Progenitor cell of endocrine pancreas (in vitro differentiated cells): ENCODE data around the gene ATF2. TPM values are rescaled to one million over a fixed set of nuclear protein-coding genes. Genes with fewer than 3 reads are reported as not detected.

Source experiments
- DNase-seq: peaks from one replicate; pipeline ENCODE4 v3.0.0; 2021; ENCODE audit warnings: low spot score; ENCODE audit not compliant: unreplicated experiment
- H3K27ac Mint-ChIP-seq: 2 replicates; pipeline ENCODE4 v1.8.0; 2021; ENCODE audit warnings: mild to moderate bottlenecking, moderate library complexity, mixed read lengths
- H3K27me3 Mint-ChIP-seq: 2 replicates; pipeline ENCODE4 v1.8.0; 2021; ENCODE audit warnings: mixed read lengths
- H3K36me3 Mint-ChIP-seq: 2 replicates; pipeline ENCODE4 v1.8.0; 2022; ENCODE audit warnings: mixed read lengths; ENCODE audit not compliant: insufficient read depth
- H3K4me1 Mint-ChIP-seq: 2 replicates; pipeline ENCODE4 v1.8.0; 2021; ENCODE audit warnings: low read depth, mixed read lengths
- H3K4me3 Mint-ChIP-seq: 2 replicates; pipeline ENCODE4 v1.8.0; 2021; ENCODE audit warnings: low read depth, mild to moderate bottlenecking, moderate library complexity, mixed read lengths
- H3K9me3 Mint-ChIP-seq: 2 replicates; pipeline ENCODE4 v1.8.0; 2021; ENCODE audit warnings: low read depth, mixed read lengths
- total RNA-seq: library from RNA; stranded (reverse); gene quantifications from 2 replicates; pipeline ENCODE4 v1.2.1, GENCODE V29; 2021
- TF ChIP-seq, protein P1 (sequence below): fragments of 200-600 bp; sonication (generic); IDR thresholded peaks from one replicate; pipeline ENCODE4 v1.5.0; 2021; ENCODE audit warnings: antibody characterized with exemption, mild to moderate bottlenecking; ENCODE audit not compliant: unreplicated experiment

The ATF2 gene
- total RNA-seq, 1 donor from 2014 or later: 58.9 TPM

DNA sequence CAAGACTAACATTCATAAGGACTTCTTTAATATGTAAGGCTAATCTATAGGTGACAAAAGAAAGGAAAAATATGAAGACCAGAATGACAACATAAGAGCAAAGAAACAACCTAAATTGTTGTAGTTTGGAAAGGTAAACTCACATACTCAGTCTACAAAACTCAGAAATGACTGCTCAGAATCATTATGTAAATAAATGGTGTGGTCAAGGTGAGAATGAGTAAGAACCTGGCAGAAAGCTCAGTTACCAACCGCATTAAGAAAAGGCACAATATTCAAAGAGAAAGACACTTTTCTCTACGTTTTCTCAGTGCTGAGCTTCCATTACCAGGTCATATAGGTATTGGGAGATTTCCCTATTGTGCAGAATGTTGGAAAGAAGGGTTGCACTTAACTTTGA lies 15.8 kb downstream of the ATF2 start:
- TF ChIP-seq, protein P1, sequence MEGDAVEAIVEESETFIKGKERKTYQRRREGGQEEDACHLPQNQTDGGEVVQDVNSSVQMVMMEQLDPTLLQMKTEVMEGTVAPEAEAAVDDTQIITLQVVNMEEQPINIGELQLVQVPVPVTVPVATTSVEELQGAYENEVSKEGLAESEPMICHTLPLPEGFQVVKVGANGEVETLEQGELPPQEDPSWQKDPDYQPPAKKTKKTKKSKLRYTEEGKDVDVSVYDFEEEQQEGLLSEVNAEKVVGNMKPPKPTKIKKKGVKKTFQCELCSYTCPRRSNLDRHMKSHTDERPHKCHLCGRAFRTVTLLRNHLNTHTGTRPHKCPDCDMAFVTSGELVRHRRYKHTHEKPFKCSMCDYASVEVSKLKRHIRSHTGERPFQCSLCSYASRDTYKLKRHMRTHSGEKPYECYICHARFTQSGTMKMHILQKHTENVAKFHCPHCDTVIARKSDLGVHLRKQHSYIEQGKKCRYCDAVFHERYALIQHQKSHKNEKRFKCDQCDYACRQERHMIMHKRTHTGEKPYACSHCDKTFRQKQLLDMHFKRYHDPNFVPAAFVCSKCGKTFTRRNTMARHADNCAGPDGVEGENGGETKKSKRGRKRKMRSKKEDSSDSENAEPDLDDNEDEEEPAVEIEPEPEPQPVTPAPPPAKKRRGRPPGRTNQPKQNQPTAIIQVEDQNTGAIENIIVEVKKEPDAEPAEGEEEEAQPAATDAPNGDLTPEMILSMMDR: no peak
- Mint-ChIP-seq H3K36me3 (peaks cover 16% of the 10 kb centered on the region), H3K4me1 (peaks cover 13% of the 10 kb centered on the region), H3K4me3 (no peak overlapping the region), H3K9me3 (no peaks in the 10 kb centered on the region), H3K27me3 (no peaks in the 10 kb centered on the region), H3K27ac (no peak overlapping the region)
- DNase-seq: no peak

DNA sequence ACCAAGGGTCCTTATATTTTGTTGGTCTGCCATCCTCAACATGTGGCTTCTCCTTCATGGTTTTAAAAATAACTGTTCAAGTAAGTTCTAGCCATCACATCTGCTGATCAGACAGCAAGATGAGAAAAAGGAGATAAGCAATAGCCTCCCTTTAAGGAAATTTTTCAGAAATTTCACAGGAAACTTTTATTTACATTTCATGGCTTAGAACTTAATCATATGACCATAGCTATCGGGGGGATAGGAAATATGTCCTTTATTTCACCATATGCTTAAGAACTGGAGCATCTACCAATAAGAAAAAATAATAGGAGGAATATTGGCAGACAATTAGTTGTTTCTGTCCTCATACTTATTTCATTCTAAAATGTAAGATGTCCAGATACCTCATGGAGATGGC lies 16.2 kb downstream of the ATF2 start:
- Mint-ChIP-seq H3K27me3 (no peaks in the 10 kb centered on the region), H3K4me1 (peaks cover 13% of the 10 kb centered on the region), H3K36me3 (peaks cover 16% of the 10 kb centered on the region), H3K27ac (no peak overlapping the region), H3K9me3 (no peaks in the 10 kb centered on the region), H3K4me3 (no peak overlapping the region)
- TF ChIP-seq, protein P1: no peak
- DNase-seq: no peak

DNA sequence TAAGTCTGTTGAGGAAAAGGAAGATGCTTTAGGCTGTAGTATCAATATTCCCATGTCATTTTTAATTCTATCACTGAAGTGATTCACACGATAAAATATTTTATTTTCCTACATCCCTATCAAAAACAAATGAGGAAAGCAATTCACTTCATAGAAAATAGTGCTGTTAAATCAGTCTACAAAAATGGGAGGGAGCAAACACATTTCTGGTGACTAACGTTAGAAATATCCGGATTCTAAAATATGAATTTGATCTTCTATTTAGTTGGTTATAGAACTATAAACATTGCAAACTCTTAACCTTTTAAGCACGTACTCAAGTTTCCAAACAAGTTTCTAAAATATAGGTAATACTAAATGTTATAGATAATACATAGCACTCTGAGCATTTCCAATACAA lies 20.8 kb downstream of the ATF2 start:
- TF ChIP-seq, protein P1: no peak
- H3K36me3 Mint-ChIP-seq: peaks cover 22% of the 10 kb centered on the region
- H3K27me3 Mint-ChIP-seq: no peaks in the 10 kb centered on the region
- no peak for DNase-seq
- no peak overlapping the region for H3K27ac Mint-ChIP-seq
- H3K4me3 Mint-ChIP-seq: no peak overlapping the region
- H3K9me3 Mint-ChIP-seq: no peaks in the 10 kb centered on the region
- peaks cover 21% of the 10 kb centered on the region for H3K4me1 Mint-ChIP-seq

DNA sequence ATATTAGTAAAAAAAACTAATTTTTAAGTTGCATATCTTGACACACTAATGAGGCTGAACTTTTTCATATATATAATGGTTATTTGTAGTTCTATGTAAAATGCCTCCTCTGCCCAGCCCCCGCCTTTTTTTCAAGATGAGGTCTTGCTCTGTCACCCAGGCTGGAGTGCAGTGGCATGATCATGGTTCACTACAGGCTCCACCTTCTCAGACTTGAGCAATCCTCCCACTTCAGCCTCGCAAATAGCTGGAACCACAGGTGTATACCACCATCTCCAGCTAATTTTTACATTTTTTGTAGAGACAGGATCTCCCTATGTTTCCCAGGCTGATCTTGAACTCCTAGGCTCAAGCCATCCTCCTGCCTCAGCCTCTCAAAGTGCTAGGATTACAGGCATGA lies 24.3 kb downstream of the ATF2 start:
- Mint-ChIP-seq H3K27ac (no peak overlapping the region), H3K4me3 (no peak overlapping the region), H3K27me3 (no peaks in the 10 kb centered on the region), H3K4me1 (peaks cover 14% of the 10 kb centered on the region), H3K9me3 (no peaks in the 10 kb centered on the region), H3K36me3 (peaks cover 20% of the 10 kb centered on the region)
- TF ChIP-seq, protein P1: no peak
- DNase-seq: no peak

- Mint-ChIP-seq H3K9me3 (no peaks in the 10 kb centered on the region), H3K4me1 (peaks cover 11% of the 10 kb centered on the region), H3K27ac (no peak overlapping the region), H3K27me3 (no peaks in the 10 kb centered on the region), H3K36me3 (peaks cover 18% of the 10 kb centered on the region), H3K4me3 (no peak overlapping the region)
- no peak for DNase-seq
- TF ChIP-seq, protein P1: no peak
Observed at GRCh38 chr2:175143191-175143590, 24.8 kb downstream of the ATF2 start.
